Fibroblast of lung (primary cell): Measurements from ENCODE around the gene TSHZ2. TPM values are rescaled to one million over a fixed set of nuclear protein-coding genes. Genes with fewer than 3 reads are reported as not detected.

ENCODE experiments used
- DNase-seq, 2 donors: peaks; one replicate each; pipeline versions ENCODE4 v3.0.0 to v3.0.0-alpha.2; 2010; ENCODE audit warnings: low read depth in 2 of 2
- H2AFZ ChIP-seq: 2 replicates; pipeline ENCODE4 v1.5.1; 2012; ENCODE audit warnings: low read length, control low read depth, inconsistent platforms
- H3K27ac ChIP-seq: 2 replicates; pipeline ENCODE4 v1.5.1; 2011; ENCODE audit warnings: low read length, control low read depth; ENCODE audit not compliant: insufficient read depth
- H3K27me3 ChIP-seq: 2 replicates; pipeline ENCODE4 v1.5.1; 2011; ENCODE audit warnings: mild to moderate bottlenecking, low read length; ENCODE audit not compliant: control insufficient read depth, insufficient read depth
- H3K36me3 ChIP-seq: 2 replicates; pipeline ENCODE4 v1.5.1; 2011; ENCODE audit warnings: low read length; ENCODE audit not compliant: control insufficient read depth, insufficient read depth
- H3K4me1 ChIP-seq: 2 replicates; pipeline ENCODE4 v1.5.1; 2011; ENCODE audit warnings: low read length; ENCODE audit not compliant: control insufficient read depth, insufficient read depth; ENCODE audit errors: extremely low read depth
- H3K4me2 ChIP-seq: 2 replicates; pipeline ENCODE4 v1.5.1; 2011; ENCODE audit warnings: low read length, control low read depth; ENCODE audit not compliant: insufficient read depth; ENCODE audit errors: extremely low read depth
- H3K4me3 ChIP-seq, 4 experiments: fragments of 200-600 bp in 1 of 4; sonication (generic) in 1 of 4; replicated peaks in 1 of 4; 2 replicates each; pipeline ENCODE4 v1.5.1; 2011 to 2016; ENCODE audit warnings: low read length in 4 of 4, low read depth in 3 of 4, mild to moderate bottlenecking in 3 of 4, control low read depth in 2 of 4, inconsistent platforms in 1 of 4, mixed read lengths in 1 of 4; ENCODE audit not compliant: insufficient read depth in 1 of 4; ENCODE audit errors: control extremely low read depth in 1 of 4
- H3K79me2 ChIP-seq: 2 replicates; pipeline ENCODE4 v1.5.1; 2012; ENCODE audit warnings: mild to moderate bottlenecking, low read length, inconsistent platforms; ENCODE audit not compliant: control insufficient read depth, insufficient read depth
- H3K9ac ChIP-seq: 2 replicates; pipeline ENCODE4 v1.5.1; 2011; ENCODE audit warnings: mild to moderate bottlenecking, low read length, control low read depth; ENCODE audit not compliant: insufficient read depth
- H3K9me3 ChIP-seq: 2 replicates; pipeline ENCODE4 v1.5.1; 2012; ENCODE audit warnings: low read depth, low read length; ENCODE audit not compliant: control insufficient read depth, insufficient read depth
- H4K20me1 ChIP-seq: 2 replicates; pipeline ENCODE4 v1.5.1; 2011; ENCODE audit warnings: low read length; ENCODE audit not compliant: control insufficient read depth, insufficient read depth; ENCODE audit errors: extremely low read depth
- EZH2 ChIP-seq: IDR thresholded peaks from 2 replicates; pipeline ENCODE4 v1.5.1; 2012; ENCODE audit warnings: low read length, control low read depth, mild to moderate bottlenecking; ENCODE audit errors: missing control alignments
- polyA plus RNA-seq, 2 donors: library from polyadenylated mRNA; depleted of rRNA in 1 of 2; stranded (reverse) in 1 of 2; unstranded in 1 of 2; fragments of >200 nt; gene quantifications; 2 replicates each; pipeline ENCODE4 v1.2.1, GENCODE V29; 2011 to 2012; ENCODE audit warnings: missing spikeins in 1 of 2
- total RNA-seq: library from RNA; depleted of rRNA; stranded (reverse); fragments of >200 nt; gene quantifications from 2 replicates; pipeline ENCODE4 v1.2.1, GENCODE V29; 2014
- TF ChIP-seq, protein P1 (sequence below), 2 donors: IDR thresholded peaks in 1 of 2; conservative IDR thresholded peaks in 1 of 2; 1 replicate in 1 of 2; 2 replicates in 1 of 2; pipeline ENCODE4 v1.5.1; 2011 to 2012; ENCODE audit warnings: low read length in 2 of 2, control low read depth in 1 of 2, inconsistent platforms in 1 of 2, low read depth in 1 of 2, mild to moderate bottlenecking in 1 of 2

TSHZ2 gene
- total and polyA plus RNA-seq, 2 donors (not counting 1 experiment from before 2014, with no cell fraction given): 0.15 to 2.6 TPM

DNA sequence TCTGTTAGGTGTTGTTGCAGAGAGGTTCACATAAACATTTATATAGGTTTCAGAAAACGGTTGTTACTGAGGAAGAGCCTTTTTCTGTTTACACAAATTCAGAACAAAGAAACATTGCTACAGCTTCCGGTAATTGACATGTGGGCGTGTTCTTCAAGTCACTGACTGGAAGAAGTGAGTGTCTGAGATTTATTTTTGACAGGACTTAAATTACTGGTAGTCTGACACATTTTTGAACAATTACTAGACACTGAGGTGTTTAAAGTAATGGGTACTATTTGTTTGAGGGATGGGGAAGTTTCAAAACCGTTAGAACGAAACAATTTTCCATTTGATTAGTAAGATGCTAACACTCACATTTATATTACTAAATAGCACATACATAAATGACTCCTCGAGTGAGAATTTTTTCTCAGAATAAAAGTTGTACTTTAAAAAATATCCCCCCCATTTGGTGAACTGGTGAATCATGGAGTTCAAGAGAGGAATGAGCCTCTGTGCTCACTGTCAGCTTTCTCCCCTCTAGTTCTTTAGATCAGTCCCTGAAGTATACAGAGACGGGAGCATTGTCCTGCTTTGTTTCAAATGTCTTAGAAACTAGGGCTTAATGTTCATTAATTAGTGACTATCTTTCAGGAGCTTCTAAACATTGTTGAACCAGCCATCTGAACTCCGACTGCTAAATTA lies 98.7 kb downstream of the TSHZ2 start:
- H4K20me1 ChIP-seq: no peaks in the 10 kb centered on the region

DNA sequence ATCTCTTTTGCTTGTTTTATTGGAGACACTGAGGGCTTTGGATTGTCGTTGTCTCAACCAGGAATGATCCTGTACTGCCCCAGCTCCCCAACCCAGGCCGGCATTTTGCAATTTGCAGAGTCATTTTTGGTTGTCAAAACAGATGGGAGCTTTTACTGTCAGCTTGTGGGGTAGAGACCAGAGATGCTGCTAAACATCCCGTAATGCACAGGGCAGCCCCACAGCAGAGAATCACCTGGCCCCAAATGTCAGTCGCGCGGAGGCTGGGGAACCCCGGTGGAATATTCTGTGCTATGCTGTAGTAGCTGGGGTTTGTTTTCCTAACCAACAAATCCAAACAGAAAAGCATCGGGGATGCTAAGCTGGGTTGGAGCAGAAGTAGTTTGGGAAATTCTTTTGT lies 99.7 kb downstream of the TSHZ2 start:
- H3K27me3 ChIP-seq: no peaks in the 10 kb centered on the region
- no peaks in the 10 kb centered on the region for H3K9me3 ChIP-seq
- H3K27ac ChIP-seq: no peak overlapping the region
- H3K36me3 ChIP-seq: no peaks in the 10 kb centered on the region
- no peaks in the 10 kb centered on the region for H3K79me2 ChIP-seq
- H4K20me1 ChIP-seq: no peaks in the 10 kb centered on the region
- H3K9ac ChIP-seq: no peak overlapping the region
- no peak for DNase-seq
- no peak overlapping the region for H3K4me2 ChIP-seq
- no peaks in the 10 kb centered on the region for H3K4me1 ChIP-seq
- TF ChIP-seq, protein P1, sequence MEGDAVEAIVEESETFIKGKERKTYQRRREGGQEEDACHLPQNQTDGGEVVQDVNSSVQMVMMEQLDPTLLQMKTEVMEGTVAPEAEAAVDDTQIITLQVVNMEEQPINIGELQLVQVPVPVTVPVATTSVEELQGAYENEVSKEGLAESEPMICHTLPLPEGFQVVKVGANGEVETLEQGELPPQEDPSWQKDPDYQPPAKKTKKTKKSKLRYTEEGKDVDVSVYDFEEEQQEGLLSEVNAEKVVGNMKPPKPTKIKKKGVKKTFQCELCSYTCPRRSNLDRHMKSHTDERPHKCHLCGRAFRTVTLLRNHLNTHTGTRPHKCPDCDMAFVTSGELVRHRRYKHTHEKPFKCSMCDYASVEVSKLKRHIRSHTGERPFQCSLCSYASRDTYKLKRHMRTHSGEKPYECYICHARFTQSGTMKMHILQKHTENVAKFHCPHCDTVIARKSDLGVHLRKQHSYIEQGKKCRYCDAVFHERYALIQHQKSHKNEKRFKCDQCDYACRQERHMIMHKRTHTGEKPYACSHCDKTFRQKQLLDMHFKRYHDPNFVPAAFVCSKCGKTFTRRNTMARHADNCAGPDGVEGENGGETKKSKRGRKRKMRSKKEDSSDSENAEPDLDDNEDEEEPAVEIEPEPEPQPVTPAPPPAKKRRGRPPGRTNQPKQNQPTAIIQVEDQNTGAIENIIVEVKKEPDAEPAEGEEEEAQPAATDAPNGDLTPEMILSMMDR (conservative IDR thresholded peaks at IDR 0.05 in 1 of 2, IDR thresholded peaks at IDR 0.05 in 1 of 2; ENCODE audit: low read depth in 1 of 2, low read length in 2 of 2): no peak
- TF ChIP-seq EZH2: no peak
- H3K4me3 ChIP-seq: no peak overlapping the region
- H2AFZ ChIP-seq: no peak overlapping the region

More for the DNA sequence above, 98.7 kb downstream of the TSHZ2 start:
- TF ChIP-seq, protein P1 (conservative IDR thresholded peaks at IDR 0.05 in 1 of 2, IDR thresholded peaks at IDR 0.05 in 1 of 2; ENCODE audit: low read depth in 1 of 2, low read length in 2 of 2): no peak
- TF ChIP-seq EZH2: no peak
- Histone ChIP-seq H3K4me1 (no peaks in the 10 kb centered on the region), H3K4me3 (no peak overlapping the region), H3K27ac (no peak overlapping the region), H3K9ac (no peak overlapping the region), H3K36me3 (no peaks in the 10 kb centered on the region), H3K4me2 (no peak overlapping the region), H3K9me3 (no peaks in the 10 kb centered on the region), H2AFZ (no peak overlapping the region), H3K27me3 (no peaks in the 10 kb centered on the region), H3K79me2 (no peaks in the 10 kb centered on the region)
- DNase-seq: peak in 1 of 2 donors; percentile 68

DNA sequence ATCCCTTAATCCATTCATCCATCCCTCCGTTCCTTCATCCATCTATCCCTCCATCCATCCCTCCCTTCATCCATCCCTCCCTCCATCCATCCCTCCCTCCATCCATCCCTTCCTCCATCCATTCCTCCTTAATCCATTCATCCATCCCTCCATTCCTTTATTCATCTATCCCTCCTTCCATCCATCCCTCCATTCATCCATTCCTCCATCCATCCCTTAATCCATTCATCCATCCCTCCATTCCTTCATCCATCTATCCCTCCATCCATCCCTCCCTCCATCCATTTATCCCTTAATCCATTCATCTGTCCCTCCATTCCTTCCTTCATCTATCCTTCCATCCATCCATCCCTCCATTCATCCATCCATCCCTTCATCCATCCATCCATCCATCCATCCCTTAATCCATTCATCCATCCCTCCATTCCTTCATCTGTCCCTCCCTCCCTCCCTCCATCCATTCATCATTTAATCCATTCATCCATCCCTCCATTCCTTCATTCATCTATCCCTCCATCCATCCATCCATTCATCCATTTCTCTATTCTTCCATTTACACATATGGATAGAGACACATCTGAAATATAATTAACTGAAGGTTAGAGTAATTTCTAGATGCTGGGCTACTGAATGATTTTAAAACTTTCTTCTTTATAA lies 100.9 kb downstream of the TSHZ2 start:
- no peak overlapping the region for H3K4me3 ChIP-seq
- no peaks in the 10 kb centered on the region for H3K79me2 ChIP-seq
- H3K27me3 ChIP-seq: no peaks in the 10 kb centered on the region
- H3K9ac ChIP-seq: no peak overlapping the region
- TF ChIP-seq, protein P1 (conservative IDR thresholded peaks at IDR 0.05 in 1 of 2, IDR thresholded peaks at IDR 0.05 in 1 of 2; ENCODE audit: low read depth in 1 of 2, low read length in 2 of 2): no peak
- no peak for TF ChIP-seq EZH2
- H2AFZ ChIP-seq: no peak overlapping the region
- H3K4me2 ChIP-seq: no peak overlapping the region
- H3K4me1 ChIP-seq: no peaks in the 10 kb centered on the region
- H4K20me1 ChIP-seq: no peaks in the 10 kb centered on the region
- DNase-seq: no peak
- no peaks in the 10 kb centered on the region for H3K9me3 ChIP-seq
- H3K27ac ChIP-seq: no peak overlapping the region
- no peaks in the 10 kb centered on the region for H3K36me3 ChIP-seq
